OCI-LY1 (cell line): Measurements from ENCODE around the gene ACTG1.

ENCODE experiments used
- H2AFZ ChIP-seq: fragments of 200-600 bp; sonication (generic), shearing (Covaris generic); 2 replicates; pipeline ENCODE4 v1.6.0; 2014; ENCODE audit warnings: antibody characterized with exemption, mild to moderate bottlenecking, low read length
- H3F3A ChIP-seq: fragments of 200-600 bp; sonication (generic), shearing (Covaris generic); 2 replicates; pipeline ENCODE4 v1.6.0; 2014; ENCODE audit warnings: mild to moderate bottlenecking, antibody characterized with exemption, low read length, moderate library complexity; ENCODE audit not compliant: insufficient read depth
- H3K27ac ChIP-seq: fragments of 200-600 bp; sonication (generic); 2 replicates; pipeline ENCODE4 v1.5.1; 2014; ENCODE audit warnings: low read length, mixed run types, mild to moderate bottlenecking, low read depth; ENCODE audit not compliant: poor library complexity, severe bottlenecking
- H3K27me3 ChIP-seq: fragments of 200-600 bp; sonication (generic); 2 replicates; pipeline ENCODE4 v1.6.0; 2014; ENCODE audit warnings: antibody characterized with exemption, mild to moderate bottlenecking, low read length, moderate library complexity; ENCODE audit not compliant: insufficient read depth
- H3K36me3 ChIP-seq: fragments of 200-600 bp; sonication (generic); 2 replicates; pipeline ENCODE4 v1.6.1; 2014; ENCODE audit warnings: mild to moderate bottlenecking, antibody characterized with exemption, low read length, moderate library complexity, mixed read lengths; ENCODE audit not compliant: insufficient read depth
- H3K4me1 ChIP-seq: fragments of 200-600 bp; sonication (generic); 2 replicates; pipeline ENCODE4 v1.5.1; 2014; ENCODE audit warnings: mild to moderate bottlenecking, low read length, moderate library complexity; ENCODE audit not compliant: insufficient read depth, severe bottlenecking
- H3K4me2 ChIP-seq: fragments of 200-600 bp; sonication (generic), shearing (Covaris generic); 2 replicates; pipeline ENCODE4 v1.6.1; 2014; ENCODE audit warnings: low read length
- H3K4me3 ChIP-seq: fragments of 200-600 bp; sonication (generic); 2 replicates; pipeline ENCODE4 v1.5.1; 2014; ENCODE audit warnings: low read length, low read depth, mild to moderate bottlenecking, mixed read lengths; ENCODE audit not compliant: poor library complexity, severe bottlenecking
- H3K79me2 ChIP-seq: fragments of 200-600 bp; shearing (Covaris generic); 2 replicates; pipeline ENCODE4 v1.6.1; 2016; ENCODE audit warnings: mixed run types, low read length, mixed read lengths; ENCODE audit not compliant: insufficient read depth
- H3K9ac ChIP-seq: fragments of 200-600 bp; sonication (generic), shearing (Covaris generic); 2 replicates; pipeline ENCODE4 v1.6.1; 2014; ENCODE audit warnings: mild to moderate bottlenecking, low read length, mixed read lengths
- H3K9me2 ChIP-seq: fragments of 200-600 bp; sonication (generic), shearing (Covaris generic); 2 replicates; pipeline ENCODE4 v1.6.1; 2014; ENCODE audit warnings: low read depth, mild to moderate bottlenecking, low read length, mixed read lengths
- H3K9me3 ChIP-seq: fragments of 200-600 bp; shearing (Covaris generic); 2 replicates; pipeline ENCODE4 v1.6.1; 2014; ENCODE audit warnings: low read length, mixed read lengths
- H4K20me1 ChIP-seq: fragments of 200-600 bp; sonication (generic), shearing (Covaris generic); 2 replicates; pipeline ENCODE4 v1.6.0; 2016; ENCODE audit warnings: mild to moderate bottlenecking, low read length; ENCODE audit not compliant: insufficient read depth
- CTCF ChIP-seq: fragments of 200-600 bp; sonication (generic), shearing (Covaris generic); IDR thresholded peaks from 2 replicates; pipeline ENCODE4 v1.5.1; 2017; ENCODE audit warnings: mild to moderate bottlenecking, antibody characterized with exemption, low read length, moderate library complexity, mixed read lengths
- EZH2 ChIP-seq: fragments of 200-600 bp; sonication (generic), shearing (Covaris generic); IDR thresholded peaks from 2 replicates; pipeline ENCODE4 v1.8.0; 2017; ENCODE audit warnings: borderline replicate concordance, mixed run types, mild to moderate bottlenecking, antibody characterized with exemption, low read length, moderate library complexity, mixed read lengths

ACTG1 gene

GRCh38 chr17:81522491-81523401 lies 10.1 kb upstream of the ACTG1 start:
- H3K27me3 ChIP-seq, result peaks cover 28% of the 10 kb centered on the region; the same call in 1 of the 2 replicates
- no peaks in the 10 kb centered on the region for H4K20me1 ChIP-seq
- H3K9me2 ChIP-seq, result no peaks in the 10 kb centered on the region
- H3F3A ChIP-seq, result no peaks in the 10 kb centered on the region
- no peak overlapping the region for H3K9ac ChIP-seq
- peaks cover 24% of the 10 kb centered on the region for H3K4me1 ChIP-seq
- H3K27ac ChIP-seq, result no peak overlapping the region
- H3K79me2 ChIP-seq, result no peaks in the 10 kb centered on the region
- no peak overlapping the region for H3K4me2 ChIP-seq
- no peak overlapping the region for H2AFZ ChIP-seq
- TF ChIP-seq CTCF (peak; percentile 56), EZH2 (no peak)
- H3K9me3 ChIP-seq, result no peaks in the 10 kb centered on the region
- H3K36me3 ChIP-seq, result no peaks in the 10 kb centered on the region
- no peak overlapping the region for H3K4me3 ChIP-seq

DNA sequence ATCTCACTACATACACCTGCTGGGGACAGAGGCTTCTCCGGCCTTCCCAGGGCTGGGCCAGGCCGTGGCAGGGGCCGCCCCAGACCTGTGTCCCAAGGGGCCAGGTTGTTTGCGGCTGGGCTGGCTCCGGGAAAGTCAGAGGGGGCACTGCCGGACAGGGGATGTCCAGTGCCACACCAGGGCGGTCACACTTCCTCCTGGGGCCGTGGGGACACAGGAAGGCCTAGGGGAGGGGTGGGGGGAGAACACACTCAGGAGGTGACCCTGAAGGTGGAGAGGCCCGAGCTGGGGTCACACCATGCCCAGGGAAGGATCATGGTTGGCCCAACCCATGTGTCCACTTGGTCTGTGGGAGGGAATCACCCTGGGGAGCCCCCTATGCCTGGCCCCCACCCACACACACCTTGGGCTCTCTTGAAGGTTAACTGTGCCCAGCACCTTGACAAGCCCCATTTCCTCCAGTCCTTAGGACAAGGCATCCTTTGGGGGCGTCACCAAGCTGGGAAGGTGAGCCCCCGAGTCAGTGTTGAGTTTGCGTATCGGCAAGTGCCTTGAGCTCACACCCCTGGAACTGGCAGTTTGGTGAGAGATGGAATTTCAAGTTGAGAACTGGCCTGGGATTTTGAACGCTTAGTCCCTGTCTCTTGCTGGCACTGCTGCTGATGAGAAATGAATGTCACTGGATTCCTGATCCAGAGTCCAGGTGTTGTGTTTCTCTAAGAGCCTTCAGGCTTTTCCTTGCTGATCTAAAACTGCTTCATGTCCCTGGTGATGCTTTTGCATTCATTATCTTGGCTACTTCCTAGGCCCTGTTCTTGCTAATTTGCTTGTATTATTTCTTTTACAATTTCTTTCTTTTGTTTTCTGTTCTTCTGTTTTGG lies 7.7 kb upstream of the ACTG1 start:
- Histone ChIP-seq H3K4me2 (peak overlapping the region; percentile 96; the same call in 1 of the 2 replicates), H3K4me3 (peak overlapping the region; percentile 56), H3K36me3 (no peaks in the 10 kb centered on the region), H3K9me3 (no peaks in the 10 kb centered on the region), H3K9me2 (no peaks in the 10 kb centered on the region), H3K27me3 (peaks cover 16% of the 10 kb centered on the region; the same call in 1 of the 2 replicates), H3F3A (peaks cover 8% of the 10 kb centered on the region; the same call in 1 of the 2 replicates), H3K9ac (peak overlapping the region; percentile 61; the same call in 1 of the 2 replicates), H3K27ac (no peak overlapping the region), H3K4me1 (peaks cover 49% of the 10 kb centered on the region), H2AFZ (no peak overlapping the region), H4K20me1 (no peaks in the 10 kb centered on the region), H3K79me2 (no peaks in the 10 kb centered on the region)
- no peak for TF ChIP-seq CTCF
- TF ChIP-seq EZH2, result no peak

DNA sequence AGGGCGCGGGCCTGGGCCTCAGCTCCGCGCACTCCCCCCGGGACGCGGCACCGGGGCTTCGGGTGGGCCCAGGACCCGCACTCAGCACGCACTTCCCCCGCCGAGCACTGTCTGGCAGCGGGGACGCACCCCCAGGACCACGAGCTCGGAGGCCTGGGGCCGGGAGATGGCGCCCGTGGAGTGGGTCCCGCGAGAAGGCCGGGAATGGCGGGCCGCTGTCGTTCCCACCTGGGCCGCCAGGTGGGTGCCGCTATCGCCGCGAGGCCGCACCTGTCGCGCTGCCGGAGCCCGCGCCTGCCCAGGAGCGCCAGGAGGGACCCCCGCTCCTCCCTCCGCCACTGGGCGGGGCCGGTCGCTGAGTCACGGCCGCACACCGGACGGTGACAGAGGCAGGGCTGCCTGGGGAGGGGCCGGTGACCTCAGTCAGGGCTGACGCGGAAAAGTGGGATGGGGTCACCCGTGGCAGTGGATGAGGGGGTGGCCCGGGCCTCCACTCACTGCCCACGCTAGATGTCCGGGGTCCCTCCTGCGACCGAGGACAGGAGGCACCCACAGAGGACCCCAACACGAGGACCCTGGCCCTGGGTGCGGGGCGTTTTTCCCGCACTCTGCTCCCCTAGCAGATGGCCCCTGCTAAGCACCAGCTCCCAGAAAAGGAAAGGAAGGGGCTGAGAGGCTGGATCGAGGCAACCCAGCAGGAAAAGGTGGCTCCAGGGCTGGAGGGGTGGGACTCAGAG lies 6.9 kb upstream of the ACTG1 start:
- peak overlapping the region; percentile 56 for H3K4me3 ChIP-seq
- peaks cover 15% of the 10 kb centered on the region; the same call in 1 of the 2 replicates for H3K27me3 ChIP-seq
- no peak overlapping the region for H2AFZ ChIP-seq
- no peaks in the 10 kb centered on the region for H3K9me2 ChIP-seq
- peak; percentile 45 for TF ChIP-seq CTCF
- no peak for TF ChIP-seq EZH2
- no peaks in the 10 kb centered on the region for H3K36me3 ChIP-seq
- H3K9ac ChIP-seq, result peak overlapping the region; percentile 61; the same call in 1 of the 2 replicates
- H3K4me2 ChIP-seq, result peak overlapping the region; percentile 96
- no peaks in the 10 kb centered on the region for H4K20me1 ChIP-seq
- H3K79me2 ChIP-seq, result no peaks in the 10 kb centered on the region
- peaks cover 8% of the 10 kb centered on the region; the same call in 1 of the 2 replicates for H3F3A ChIP-seq
- H3K27ac ChIP-seq, result peak overlapping the region; percentile 88
- no peaks in the 10 kb centered on the region for H3K9me3 ChIP-seq
- H3K4me1 ChIP-seq, result peaks cover 52% of the 10 kb centered on the region
